ENCODE results near the gene EMP3.

Gene EMP3

DNA sequence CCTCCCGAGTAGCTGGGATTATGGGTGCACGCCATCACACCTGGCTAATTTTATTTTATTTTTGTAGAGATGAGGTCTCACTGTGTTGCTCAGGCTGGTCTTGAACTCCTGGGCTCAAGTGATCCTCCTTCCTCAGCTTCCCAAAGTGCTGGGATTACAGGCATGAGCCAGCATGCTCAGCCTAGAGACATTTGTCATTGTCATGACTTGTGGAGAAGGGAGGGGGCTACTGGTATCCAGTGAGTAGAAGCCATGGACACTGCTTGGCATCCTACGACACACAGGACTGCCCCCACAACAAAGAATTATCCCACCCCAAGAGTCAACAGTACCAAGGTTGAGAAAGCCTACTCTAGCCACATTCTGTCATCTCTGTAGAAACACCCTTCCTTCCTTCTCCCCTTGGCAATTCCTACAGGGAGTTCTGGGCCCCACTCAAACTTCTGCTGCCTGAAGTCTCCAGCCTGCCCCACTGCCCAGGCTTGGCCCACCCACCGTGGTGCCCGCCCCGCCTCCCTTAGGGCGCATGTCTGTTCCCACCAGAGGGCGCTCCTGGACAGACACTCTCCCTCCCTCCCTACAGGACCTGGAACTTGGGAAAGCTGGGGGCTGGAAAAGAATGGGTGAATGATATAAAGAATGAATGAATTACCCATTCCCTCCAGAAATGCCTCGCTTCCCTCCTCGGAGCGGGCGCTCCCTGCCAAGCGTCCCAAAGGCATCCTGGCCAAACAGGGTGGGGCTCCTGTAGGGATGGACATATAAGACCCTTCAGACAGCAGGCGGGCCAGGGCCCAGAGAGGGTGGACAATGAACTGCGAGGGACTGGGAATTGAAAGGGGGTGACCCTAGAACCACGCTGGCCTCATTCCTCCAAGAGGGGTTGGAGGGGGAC, 5.5 kb upstream of the EMP3 start:
- no peak for DNase-seq (ENCODE audit: insufficient read length)
- FAIRE-seq: peak; percentile 33
- TF ChIP-seq TAF1 (IDR thresholded peaks at IDR 0.05; ENCODE audit: borderline replicate concordance, low read depth, low read length): no peak
- TF ChIP-seq POLR2A (IDR thresholded peaks at IDR 0.05; ENCODE audit: low read depth, low read length): no peak
- TF ChIP-seq POLR2AphosphoS5 (IDR thresholded peaks at IDR 0.05; ENCODE audit: low read depth, low read length): no peak

GRCh38 chr19:48321372-48321621, 4.1 kb upstream of the EMP3 start:
- TF ChIP-seq POLR2A (IDR thresholded peaks at IDR 0.05; ENCODE audit: low read depth, low read length) (no peak), TAF1 (IDR thresholded peaks at IDR 0.05; ENCODE audit: borderline replicate concordance, low read depth, low read length) (no peak), POLR2AphosphoS5 (IDR thresholded peaks at IDR 0.05; ENCODE audit: low read depth, low read length) (no peak)
- DNase-seq (ENCODE audit: insufficient read length) (no peak), FAIRE-seq (peak; percentile 92)

- FAIRE-seq: peak; percentile 98
- DNase-seq (ENCODE audit: insufficient read length): peak; percentile 93
- TF ChIP-seq POLR2A (IDR thresholded peaks at IDR 0.05; ENCODE audit: low read depth, low read length) (peak; percentile 90), POLR2AphosphoS5 (IDR thresholded peaks at IDR 0.05; ENCODE audit: low read depth, low read length) (peak; percentile 82; the same call in 1 of the 2 replicates), TAF1 (IDR thresholded peaks at IDR 0.05; ENCODE audit: borderline replicate concordance, low read depth, low read length) (no peak)
Observed at GRCh38 chr19:48321622-48322591, 3.4 kb upstream of the EMP3 start.

GRCh38 chr19:48329167-48329891, 4.0 kb downstream of the EMP3 start:
- TF ChIP-seq POLR2A (IDR thresholded peaks at IDR 0.05; ENCODE audit: low read depth, low read length) (0 out of 2 replicates have a peak, but pooled peaks have one; percentile 34), POLR2AphosphoS5 (IDR thresholded peaks at IDR 0.05; ENCODE audit: low read depth, low read length) (peak; percentile 59; the same call in 1 of the 2 replicates), TAF1 (IDR thresholded peaks at IDR 0.05; ENCODE audit: borderline replicate concordance, low read depth, low read length) (no peak)
- FAIRE-seq (peak; percentile 68), DNase-seq (ENCODE audit: insufficient read length) (no peak)

GRCh38 chr19:48330012-48330681, 4.8 kb downstream of the EMP3 start:
- TF ChIP-seq TAF1 (IDR thresholded peaks at IDR 0.05; ENCODE audit: borderline replicate concordance, low read depth, low read length) (no peak), POLR2A (IDR thresholded peaks at IDR 0.05; ENCODE audit: low read depth, low read length) (peak; percentile 37; the same call in 1 of the 2 replicates)
- peak; percentile 70 for DNase-seq (ENCODE audit: insufficient read length)
- FAIRE-seq: peak; percentile 95

- no peak for TF ChIP-seq TAF1 (IDR thresholded peaks at IDR 0.05; ENCODE audit: borderline replicate concordance, low read depth, low read length)
- no peak for TF ChIP-seq POLR2A (IDR thresholded peaks at IDR 0.05; ENCODE audit: low read depth, low read length)
- TF ChIP-seq POLR2AphosphoS5 (IDR thresholded peaks at IDR 0.05; ENCODE audit: low read depth, low read length): no peak
- no peak for FAIRE-seq
- DNase-seq (ENCODE audit: insufficient read length): no peak
Observed at GRCh38 chr19:48332351-48332661, 7.0 kb downstream of the EMP3 start.

DNA sequence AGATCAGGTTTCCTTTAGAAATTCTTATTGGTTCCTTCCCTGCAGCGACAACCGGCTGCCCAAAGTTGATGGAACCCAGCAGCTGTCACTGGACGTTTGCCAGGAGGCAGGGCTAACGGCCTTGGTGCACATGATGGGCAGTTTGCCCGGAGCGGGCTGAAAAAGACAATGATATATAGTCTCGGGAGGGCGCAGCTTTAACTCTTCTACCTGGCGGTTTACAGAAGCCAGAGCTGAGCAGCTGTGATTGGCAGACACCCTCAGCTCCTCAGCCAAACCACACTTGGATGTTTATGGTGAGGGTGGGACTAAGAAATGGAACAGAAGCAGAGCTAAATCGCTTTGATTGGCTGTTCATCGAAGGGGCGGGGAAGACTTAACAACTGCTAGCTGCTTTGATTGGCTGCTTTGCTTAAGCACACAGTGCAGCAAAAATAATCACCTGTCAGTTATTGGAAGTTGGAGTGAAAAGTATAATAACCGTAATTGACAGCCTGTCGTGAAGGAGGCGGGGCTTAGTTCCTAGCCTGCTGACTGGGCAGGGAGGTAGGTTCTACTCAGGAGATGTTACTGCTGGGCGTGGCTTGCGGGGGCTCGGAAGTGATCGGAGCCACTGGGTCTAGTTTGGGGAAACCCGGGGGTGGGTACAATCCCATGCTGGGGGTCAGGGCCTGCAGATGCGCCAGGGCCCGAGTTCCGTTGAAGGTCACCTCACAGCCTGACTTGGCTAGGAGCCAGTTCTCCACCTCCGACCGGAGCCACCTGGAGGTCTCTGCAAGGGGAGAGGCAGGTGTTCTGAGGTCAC, 7.5 kb downstream of the EMP3 start:
- peak; percentile 85 for DNase-seq (ENCODE audit: insufficient read length)
- peak; percentile 98 for FAIRE-seq
- TF ChIP-seq POLR2A (IDR thresholded peaks at IDR 0.05; ENCODE audit: low read depth, low read length) (peak; percentile 38; the same call in 1 of the 2 replicates), POLR2AphosphoS5 (IDR thresholded peaks at IDR 0.05; ENCODE audit: low read depth, low read length) (no peak; the same call in 1 of the 2 replicates), TAF1 (IDR thresholded peaks at IDR 0.05; ENCODE audit: borderline replicate concordance, low read depth, low read length) (no peak)

DNA sequence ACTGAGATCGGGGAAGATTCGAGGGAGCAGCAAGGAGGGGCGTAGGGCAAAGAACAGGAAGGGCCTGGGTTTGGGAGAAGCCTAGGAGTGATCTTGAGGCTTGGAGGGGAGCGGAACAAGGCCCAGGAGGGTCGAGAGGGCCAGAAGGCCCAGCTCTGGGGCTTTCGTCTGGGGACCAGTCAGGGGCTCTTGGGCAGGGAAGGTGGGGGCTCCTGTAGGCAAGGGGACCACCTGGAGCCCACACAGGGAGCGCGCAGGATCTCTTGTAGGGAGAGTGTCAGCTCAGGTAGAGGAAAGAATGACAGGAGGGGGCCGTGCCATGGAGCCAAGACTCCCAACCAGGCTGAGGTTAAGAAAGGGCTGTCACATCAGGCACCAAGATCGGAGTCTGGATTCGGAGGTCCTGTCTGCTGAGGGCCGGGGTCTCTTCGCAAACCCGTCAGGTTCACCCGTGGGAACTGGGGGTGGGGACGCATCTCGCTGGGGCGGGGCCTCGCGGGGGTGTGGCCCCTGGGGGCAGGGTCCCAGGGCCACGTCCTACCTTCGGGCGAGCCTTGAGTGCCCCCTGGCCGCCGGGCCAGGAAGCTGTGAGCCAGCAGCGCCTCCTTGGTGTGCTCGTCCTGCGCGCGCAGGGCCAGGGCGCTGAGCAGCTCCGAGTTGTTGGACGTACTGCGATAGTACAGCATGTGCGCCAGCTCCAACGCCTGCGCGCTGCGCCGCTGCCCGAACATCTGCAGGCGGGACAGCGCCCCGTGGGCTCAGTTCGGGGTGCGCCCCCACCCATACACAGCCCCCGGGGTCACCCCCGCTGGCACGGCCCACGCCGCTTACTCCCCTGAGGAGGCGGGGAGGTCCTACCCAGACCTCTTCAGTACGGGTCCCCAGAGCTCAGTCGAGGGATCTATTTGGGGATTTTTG, 8.4 kb downstream of the EMP3 start:
- TF ChIP-seq POLR2A (IDR thresholded peaks at IDR 0.05; ENCODE audit: low read depth, low read length) (peak; percentile 68; the same call in 1 of the 2 replicates), TAF1 (IDR thresholded peaks at IDR 0.05; ENCODE audit: borderline replicate concordance, low read depth, low read length) (no peak), POLR2AphosphoS5 (IDR thresholded peaks at IDR 0.05; ENCODE audit: low read depth, low read length) (peak; percentile 52; the same call in 1 of the 2 replicates)
- peak; percentile 95 for FAIRE-seq
- DNase-seq (ENCODE audit: insufficient read length): peak; percentile 94

DNA sequence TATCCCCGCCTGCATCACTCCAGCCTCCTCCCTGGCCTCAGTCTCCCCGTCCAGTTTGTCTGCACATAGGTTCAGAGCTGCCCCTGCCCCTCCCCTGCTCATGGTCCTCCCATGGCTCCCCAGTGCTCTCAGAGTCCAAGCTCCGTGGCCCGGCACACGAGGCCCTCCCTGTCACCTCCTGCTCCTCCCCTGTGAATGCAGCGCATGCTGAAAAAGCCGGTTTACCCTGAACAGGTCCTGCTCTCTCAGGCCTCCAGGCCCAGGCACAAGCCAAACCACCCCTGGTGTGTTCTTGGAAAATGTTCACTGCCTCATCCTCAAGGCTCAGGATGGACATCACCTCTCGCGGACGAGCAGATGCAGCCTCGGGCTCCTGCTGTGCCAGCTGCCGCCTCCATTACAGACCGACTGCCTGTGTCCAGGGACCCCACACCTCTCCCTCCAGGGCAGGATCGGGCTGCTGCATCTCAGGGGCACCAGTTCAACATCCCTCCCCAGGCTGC, 13.0 kb downstream of the EMP3 start:
- FAIRE-seq: no peak
- TF ChIP-seq POLR2A (IDR thresholded peaks at IDR 0.05; ENCODE audit: low read depth, low read length) (no peak), TAF1 (IDR thresholded peaks at IDR 0.05; ENCODE audit: borderline replicate concordance, low read depth, low read length) (no peak), POLR2AphosphoS5 (IDR thresholded peaks at IDR 0.05; ENCODE audit: low read depth, low read length) (no peak)
- no peak for DNase-seq (ENCODE audit: insufficient read length)
